Upper lobe of left lung (tissue), 6 donors: ENCODE measurements around the gene PDE4D. TPM values are rescaled to one million over a fixed set of nuclear protein-coding genes. Genes with fewer than 3 reads are reported as not detected.
"Not testable (repeated sequence)": the region's sequence is repeated elsewhere in the genome, so short reads cannot be mapped to it uniquely, and the experiment has no call there.

Experiments used
- ATAC-seq, 2 donors: fragments of 200-7000 bp; cut with Tn5 transposase; one replicate each; pipeline ENCODE4 v1.9.1; 2022; ENCODE audit warnings: mild to moderate bottlenecking in 2 of 2, moderate library complexity in 2 of 2; ENCODE audit not compliant: low FRiP score in 2 of 2
- DNase-seq, 2 donors: peaks; one replicate each; pipeline ENCODE4 v3.0.0-alpha.2; 2019 to 2020
- H3K27ac ChIP-seq, 4 donors: fragments of 200-600 bp; sonication (generic); one replicate each; pipeline ENCODE4 v1.5.1; 2016 to 2019
- H3K27me3 ChIP-seq, 4 donors: fragments of 200-600 bp; sonication (generic); one replicate each; pipeline ENCODE4 v1.5.1; 2017 to 2019
- H3K36me3 ChIP-seq, 4 donors: fragments of 200-600 bp; sonication (generic); one replicate each; pipeline ENCODE4 v1.5.1; 2016 to 2019
- H3K4me1 ChIP-seq, 4 donors: fragments of 200-600 bp; sonication (generic); one replicate each; pipeline ENCODE4 v1.5.1; 2018 to 2019
- H3K4me3 ChIP-seq, 4 donors: fragments of 200-600 bp; sonication (generic); one replicate each; pipeline ENCODE4 v1.5.1; 2017 to 2019; ENCODE audit warnings: mild to moderate bottlenecking in 2 of 4, moderate library complexity in 1 of 4
- H3K9me3 ChIP-seq, 4 donors: fragments of 200-600 bp; sonication (generic); one replicate each; pipeline ENCODE4 v1.5.1; 2018 to 2019
- EP300 ChIP-seq, 4 donors: sonication (generic); formaldehyde crosslinking; IDR thresholded peaks; one replicate each; pipeline ENCODE4 v1.5.1; 2017; ENCODE audit warnings: antibody characterized with exemption in 4 of 4, control low read depth in 2 of 4
- POLR2A ChIP-seq, 4 donors: fragments of 450-650 bp; IDR thresholded peaks; one replicate each; pipeline ENCODE4 v1.5.1; 2016 to 2017; ENCODE audit warnings: antibody characterized with exemption in 4 of 4, mild to moderate bottlenecking in 2 of 4
- POLR2AphosphoS5 ChIP-seq, 2 donors: sonication (generic); formaldehyde crosslinking; IDR thresholded peaks; one replicate each; pipeline ENCODE4 v1.5.1; 2017; ENCODE audit warnings: antibody characterized with exemption in 2 of 2
- WGBS, 2 donors: methylation state at CpG; one replicate each; pipeline ENCODE4 v1.1.5; 2017 to 2018; 5-methylcytosine and 5-hydroxymethylcytosine counted together
- total RNA-seq, 6 donors: library from RNA; depleted of rRNA in 4 of 6; stranded (reverse); fragments of >200 nt in 4 of 6; gene quantifications; one replicate each; pipeline versions ENCODE4 v1.1.0 to v1.2.1, GENCODE V29; 2016 to 2021
- TF ChIP-seq, protein P1 (sequence below), 6 experiments: fragments of 450-650 bp in 4 of 6; fragments of 200-600 bp in 2 of 6; sonication (generic) in 2 of 6; IDR thresholded peaks; one replicate each; pipeline ENCODE4 v1.5.1; 2016 to 2019; ENCODE audit warnings: antibody characterized with exemption in 6 of 6
- donor health status: DM: no; HTN: no; CAD: no; lungs with moderate emphysema.
- donor health status: DM: no; HTN: yes; CAD: no; lungs with severe emphysema.

Gene PDE4D
- total RNA-seq, 6 donors from 2014 or later: 50.4 to 188 (median 84.0) TPM

DNA sequence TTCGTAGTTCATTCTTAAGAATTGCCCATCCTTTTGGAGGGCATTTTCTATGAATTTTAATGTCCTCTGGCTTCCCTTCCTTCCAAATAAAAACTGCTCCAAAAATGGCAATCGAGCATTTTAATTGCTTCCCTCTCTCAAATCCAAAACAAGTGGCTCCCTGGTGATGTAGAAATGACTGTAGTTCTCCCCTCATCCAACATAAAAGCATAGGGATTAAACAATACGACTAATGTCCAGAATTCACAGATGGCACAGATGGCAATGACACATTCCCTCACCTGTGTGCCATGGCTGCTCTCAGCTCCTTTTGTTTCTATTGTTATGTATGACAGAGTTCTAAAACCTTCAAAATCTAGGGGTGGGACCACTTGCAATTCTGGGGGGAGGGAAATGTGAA lies 893.3 kb downstream of the PDE4D start:
- ATAC-seq: no peak
- Histone ChIP-seq H3K9me3 (no peaks in the 10 kb centered on the region), H3K27ac (no peak overlapping the region), H3K36me3 (no peaks in the 10 kb centered on the region), H3K27me3 (no peaks in the 10 kb centered on the region), H3K4me3 (no peak overlapping the region), H3K4me1 (peaks cover 8 to 10% (median 9%) of the 10 kb centered on the region in 4 donors)
- TF ChIP-seq, protein P1, sequence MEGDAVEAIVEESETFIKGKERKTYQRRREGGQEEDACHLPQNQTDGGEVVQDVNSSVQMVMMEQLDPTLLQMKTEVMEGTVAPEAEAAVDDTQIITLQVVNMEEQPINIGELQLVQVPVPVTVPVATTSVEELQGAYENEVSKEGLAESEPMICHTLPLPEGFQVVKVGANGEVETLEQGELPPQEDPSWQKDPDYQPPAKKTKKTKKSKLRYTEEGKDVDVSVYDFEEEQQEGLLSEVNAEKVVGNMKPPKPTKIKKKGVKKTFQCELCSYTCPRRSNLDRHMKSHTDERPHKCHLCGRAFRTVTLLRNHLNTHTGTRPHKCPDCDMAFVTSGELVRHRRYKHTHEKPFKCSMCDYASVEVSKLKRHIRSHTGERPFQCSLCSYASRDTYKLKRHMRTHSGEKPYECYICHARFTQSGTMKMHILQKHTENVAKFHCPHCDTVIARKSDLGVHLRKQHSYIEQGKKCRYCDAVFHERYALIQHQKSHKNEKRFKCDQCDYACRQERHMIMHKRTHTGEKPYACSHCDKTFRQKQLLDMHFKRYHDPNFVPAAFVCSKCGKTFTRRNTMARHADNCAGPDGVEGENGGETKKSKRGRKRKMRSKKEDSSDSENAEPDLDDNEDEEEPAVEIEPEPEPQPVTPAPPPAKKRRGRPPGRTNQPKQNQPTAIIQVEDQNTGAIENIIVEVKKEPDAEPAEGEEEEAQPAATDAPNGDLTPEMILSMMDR (IDR thresholded peaks at IDR 0.05): no peak
- TF ChIP-seq POLR2AphosphoS5 (IDR thresholded peaks at IDR 0.05): no peak
- 92 to 94% methylated on average over 3 of the region's 3 CpGs for WGBS, 2 donors
- DNase-seq: no peak

DNA sequence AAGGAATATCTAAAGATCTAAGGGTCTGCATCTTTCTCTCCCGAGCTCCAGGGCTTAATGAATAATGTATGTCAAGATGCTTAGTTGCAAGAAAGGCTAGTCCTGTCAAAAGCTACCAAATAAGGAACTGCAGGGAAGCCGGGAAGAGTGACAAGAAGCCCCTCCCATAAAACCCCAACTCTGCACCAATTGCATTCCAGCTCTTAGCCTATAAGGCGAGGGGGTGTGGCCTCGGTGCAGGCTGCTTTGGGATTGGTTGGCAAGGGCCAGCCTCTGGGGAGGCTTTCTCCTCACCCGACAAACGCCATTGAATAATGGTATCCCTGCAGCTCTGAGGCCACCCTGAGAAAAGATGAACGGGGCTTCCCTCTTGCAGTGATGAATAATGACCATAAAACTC lies 893.7 kb downstream of the PDE4D start:
- TF ChIP-seq POLR2AphosphoS5 (IDR thresholded peaks at IDR 0.05): no peak
- TF ChIP-seq, protein P1 (IDR thresholded peaks at IDR 0.05): no peak
- no peak for TF ChIP-seq POLR2A (IDR thresholded peaks at IDR 0.05)
- TF ChIP-seq EP300 (IDR thresholded peaks at IDR 0.05): no peak

DNA sequence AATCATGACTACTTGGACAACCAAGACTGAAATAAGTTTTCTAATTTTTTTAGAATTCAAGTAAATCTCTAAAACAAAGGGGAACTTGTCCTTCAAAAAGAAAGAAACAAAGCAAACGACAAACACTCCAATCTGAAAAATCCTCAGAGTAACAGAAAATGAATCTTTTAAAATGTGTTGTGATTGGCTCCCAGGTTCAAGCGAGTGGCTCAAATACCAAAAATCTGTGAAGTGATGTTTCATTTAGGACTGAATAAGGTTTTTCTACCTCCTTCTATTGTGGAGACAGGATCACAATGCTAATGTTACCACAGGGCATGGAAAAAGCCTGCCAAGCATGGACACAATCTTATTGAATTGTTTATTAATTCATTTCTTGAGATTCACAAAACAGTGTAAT lies 895.0 kb downstream of the PDE4D start:
- TF ChIP-seq, protein P1 (IDR thresholded peaks at IDR 0.05): no peak
- TF ChIP-seq POLR2AphosphoS5 (IDR thresholded peaks at IDR 0.05): no peak
- no peak for TF ChIP-seq EP300 (IDR thresholded peaks at IDR 0.05)
- no peak for TF ChIP-seq POLR2A (IDR thresholded peaks at IDR 0.05)
- 82 to 87% methylated on average over 2 of the region's 2 CpGs for whole genome bisulfite sequencing, 2 donors
- no peak overlapping the region for H3K27ac ChIP-seq
- H3K27me3 ChIP-seq: no peaks in the 10 kb centered on the region
- ATAC-seq (no peak), DNase-seq (no peak)
- peaks cover 8 to 10% (median 9%) of the 10 kb centered on the region in 4 donors for H3K4me1 ChIP-seq
- H3K4me3 ChIP-seq: no peak overlapping the region
- H3K9me3 ChIP-seq: no peaks in the 10 kb centered on the region
- H3K36me3 ChIP-seq: no peaks in the 10 kb centered on the region

More for the DNA sequence above, 893.7 kb downstream of the PDE4D start:
- H3K9me3 ChIP-seq: no peaks in the 10 kb centered on the region
- ATAC-seq (no peak), DNase-seq (no peak)
- peaks cover 8 to 10% (median 9%) of the 10 kb centered on the region in 4 donors for H3K4me1 ChIP-seq
- WGBS, 2 donors: 93 to 95% methylated on average over 7 of the region's 7 CpGs
- H3K4me3 ChIP-seq: no peak overlapping the region
- no peaks in the 10 kb centered on the region for H3K27me3 ChIP-seq
- no peak overlapping the region for H3K27ac ChIP-seq
- H3K36me3 ChIP-seq: no peaks in the 10 kb centered on the region

DNA sequence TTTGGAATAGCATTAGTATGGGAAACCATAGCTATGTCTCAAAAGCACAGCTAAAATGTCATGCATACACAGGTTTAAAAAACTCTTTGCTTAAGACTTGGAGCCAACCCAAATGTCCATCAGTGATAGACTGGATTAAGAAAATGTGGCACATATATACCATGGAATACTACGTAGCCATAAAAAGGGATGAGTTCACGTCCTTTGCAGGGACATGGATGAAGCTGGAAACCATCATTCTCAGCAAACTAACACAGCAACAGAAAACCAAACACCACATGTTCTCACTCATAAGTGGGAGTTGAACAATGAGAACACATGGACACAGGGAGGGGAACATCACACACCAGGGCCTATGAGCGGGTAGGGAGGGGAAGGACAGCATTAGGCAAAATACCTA lies 897.7 kb downstream of the PDE4D start:
- not testable (repeated sequence) for ATAC-seq, H3K27me3 ChIP-seq, H3K4me1 ChIP-seq, H3K4me3 ChIP-seq, H3K27ac ChIP-seq, H3K36me3 ChIP-seq, DNase-seq, H3K9me3 ChIP-seq
- 96 to 99% methylated on average over 3 of the region's 3 CpGs for WGBS, 2 donors

GRCh38 chr5:58993461-58993860 lies 900.1 kb downstream of the PDE4D start:
- Histone ChIP-seq H3K9me3 (no peaks in the 10 kb centered on the region), H3K36me3 (peaks cover 2 to 17% (median 6%) of the 10 kb centered on the region in 4 donors), H3K4me3 (no peak overlapping the region), H3K4me1 (no peaks in the 10 kb centered on the region), H3K27ac (no peak overlapping the region), H3K27me3 (no peaks in the 10 kb centered on the region)
- ATAC-seq (no peak), DNase-seq (no peak)
- 78 to 93% methylated on average over 1 of the region's 1 CpG for WGBS, 2 donors
- TF ChIP-seq POLR2A (IDR thresholded peaks at IDR 0.05) (no peak), POLR2AphosphoS5 (IDR thresholded peaks at IDR 0.05) (no peak), EP300 (IDR thresholded peaks at IDR 0.05) (no peak)
- TF ChIP-seq, protein P1 (IDR thresholded peaks at IDR 0.05): no peak
